C4-2B (cell line): ENCODE results near the gene PNMA6E.

Experiments
- H3K27ac ChIP-seq: fragments of 450-650 bp; 2 replicates; pipeline ENCODE4 v1.5.1; 2017
- ZFX ChIP-seq: fragments of 450-650 bp; IDR thresholded peaks from 2 replicates; pipeline ENCODE4 v1.6.1; 2017
- TF ChIP-seq, protein P1 (sequence below): fragments of 450-650 bp; conservative IDR thresholded peaks from 2 replicates; pipeline ENCODE4 v1.5.1; 2017; ENCODE audit warnings: mild to moderate bottlenecking

The PNMA6E gene

DNA sequence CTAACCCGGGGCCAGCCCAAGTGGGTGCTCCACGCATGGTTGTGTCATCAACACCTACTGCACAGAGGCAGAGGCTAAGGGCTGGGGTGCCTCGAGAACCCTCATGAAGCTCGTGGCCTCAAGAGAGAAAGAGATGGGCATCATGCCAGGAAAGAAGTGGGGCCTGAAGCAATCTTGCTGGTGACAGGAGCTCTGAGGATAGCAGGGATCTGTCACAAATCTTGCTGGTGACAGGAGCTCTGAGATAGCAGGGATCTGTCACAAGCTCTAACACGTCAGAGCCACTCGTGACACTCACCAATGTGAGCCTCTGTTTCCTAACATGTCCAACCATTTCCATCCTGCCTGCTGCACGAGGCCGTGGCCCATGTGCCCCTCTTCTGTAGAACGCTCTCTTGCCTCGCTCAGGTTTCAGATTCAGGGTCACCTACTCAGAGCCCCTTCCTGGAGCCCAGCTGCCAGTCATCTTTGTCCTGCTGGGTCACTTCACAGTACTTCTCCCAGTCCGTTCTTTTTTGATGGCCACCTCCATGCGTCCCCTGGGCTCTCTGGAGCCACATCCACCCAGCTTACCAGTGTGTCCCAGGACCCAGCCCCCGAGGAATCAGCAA lies 21.1 kb downstream of the PNMA6E start:
- no peak for TF ChIP-seq ZFX
- TF ChIP-seq, protein P1, sequence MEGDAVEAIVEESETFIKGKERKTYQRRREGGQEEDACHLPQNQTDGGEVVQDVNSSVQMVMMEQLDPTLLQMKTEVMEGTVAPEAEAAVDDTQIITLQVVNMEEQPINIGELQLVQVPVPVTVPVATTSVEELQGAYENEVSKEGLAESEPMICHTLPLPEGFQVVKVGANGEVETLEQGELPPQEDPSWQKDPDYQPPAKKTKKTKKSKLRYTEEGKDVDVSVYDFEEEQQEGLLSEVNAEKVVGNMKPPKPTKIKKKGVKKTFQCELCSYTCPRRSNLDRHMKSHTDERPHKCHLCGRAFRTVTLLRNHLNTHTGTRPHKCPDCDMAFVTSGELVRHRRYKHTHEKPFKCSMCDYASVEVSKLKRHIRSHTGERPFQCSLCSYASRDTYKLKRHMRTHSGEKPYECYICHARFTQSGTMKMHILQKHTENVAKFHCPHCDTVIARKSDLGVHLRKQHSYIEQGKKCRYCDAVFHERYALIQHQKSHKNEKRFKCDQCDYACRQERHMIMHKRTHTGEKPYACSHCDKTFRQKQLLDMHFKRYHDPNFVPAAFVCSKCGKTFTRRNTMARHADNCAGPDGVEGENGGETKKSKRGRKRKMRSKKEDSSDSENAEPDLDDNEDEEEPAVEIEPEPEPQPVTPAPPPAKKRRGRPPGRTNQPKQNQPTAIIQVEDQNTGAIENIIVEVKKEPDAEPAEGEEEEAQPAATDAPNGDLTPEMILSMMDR: no peak
- no peak overlapping the region for H3K27ac ChIP-seq

- TF ChIP-seq, protein P1: no peak
- no peak for TF ChIP-seq ZFX
- no peak overlapping the region for H3K27ac ChIP-seq
These were observed 21.6 kb downstream of the PNMA6E start for GRCh38 chrX:153379508-153379907.

- H3K27ac ChIP-seq: no peak overlapping the region
- TF ChIP-seq, protein P1: no peak
These were observed 22.5 kb downstream of the PNMA6E start for GRCh38 chrX:153378607-153379006.

GRCh38 chrX:153377727-153378126 lies 23.4 kb downstream of the PNMA6E start:
- TF ChIP-seq ZFX: no peak
- TF ChIP-seq, protein P1: no peak
- H3K27ac ChIP-seq: no peak overlapping the region

DNA sequence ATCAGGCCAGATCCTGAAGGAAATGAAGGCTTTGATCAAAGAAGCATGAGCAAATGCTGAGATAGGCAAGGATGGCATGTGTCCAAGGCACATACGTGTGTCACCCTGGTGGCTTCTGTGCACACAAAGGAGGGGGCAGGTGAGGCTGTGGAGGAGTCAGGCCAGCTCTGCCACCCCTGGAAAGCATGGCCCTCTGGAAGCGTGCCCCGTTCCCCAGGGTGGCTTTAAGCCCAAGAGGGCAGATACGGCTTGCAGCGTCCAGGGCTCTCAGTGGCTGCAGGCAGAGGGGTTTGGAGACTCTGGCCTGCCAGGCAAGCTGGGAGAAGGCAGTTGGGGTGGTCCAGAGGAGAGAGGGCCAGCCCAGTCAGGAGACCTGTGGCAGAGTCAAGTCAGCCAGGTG lies 25.6 kb downstream of the PNMA6E start:
- no peak for TF ChIP-seq ZFX
- TF ChIP-seq, protein P1: no peak

DNA sequence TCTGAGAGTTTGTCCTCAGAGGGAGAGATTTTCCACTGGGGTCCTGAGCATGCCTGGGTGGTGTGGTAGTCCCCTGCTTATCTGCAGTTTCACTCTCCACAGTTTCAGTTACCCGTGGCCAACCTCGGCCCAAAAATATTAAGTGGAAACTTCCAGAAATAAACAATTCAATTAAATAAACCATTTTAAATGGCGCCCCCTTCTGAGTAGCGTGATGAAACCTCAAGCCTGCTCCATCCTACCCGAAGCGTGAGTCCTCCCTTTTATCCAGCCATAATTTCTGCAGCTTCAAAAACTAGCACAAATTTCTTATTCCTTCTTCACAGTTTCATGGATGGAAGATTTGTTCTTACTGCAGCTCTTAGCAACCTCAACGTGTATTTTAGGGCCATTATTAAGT lies 26.7 kb downstream of the PNMA6E start:
- peak overlapping the region; percentile 26; the same call in 1 of the 2 replicates for H3K27ac ChIP-seq
- no peak for TF ChIP-seq ZFX
- TF ChIP-seq, protein P1: no peak

More for the DNA sequence above, 25.6 kb downstream of the PNMA6E start:
- H3K27ac ChIP-seq: peak overlapping the region; percentile 69

- H3K27ac ChIP-seq: peak overlapping the region; percentile 65
- no peak for TF ChIP-seq ZFX
- TF ChIP-seq, protein P1: no peak
These were observed 28.2 kb downstream of the PNMA6E start for GRCh38 chrX:153372949-153373348.
